ENCODE measurements around the gene PWP1. TPM values are rescaled to one million over a fixed set of nuclear protein-coding genes. Genes with fewer than 3 reads are reported as not detected.
A peak's percentile ranks its signal among the peaks of the same experiment; 100 is the strongest.

The PWP1 gene
- 10 to 100 TPM; 50.3 to 56.8 TPM for total RNA-seq

DNA sequence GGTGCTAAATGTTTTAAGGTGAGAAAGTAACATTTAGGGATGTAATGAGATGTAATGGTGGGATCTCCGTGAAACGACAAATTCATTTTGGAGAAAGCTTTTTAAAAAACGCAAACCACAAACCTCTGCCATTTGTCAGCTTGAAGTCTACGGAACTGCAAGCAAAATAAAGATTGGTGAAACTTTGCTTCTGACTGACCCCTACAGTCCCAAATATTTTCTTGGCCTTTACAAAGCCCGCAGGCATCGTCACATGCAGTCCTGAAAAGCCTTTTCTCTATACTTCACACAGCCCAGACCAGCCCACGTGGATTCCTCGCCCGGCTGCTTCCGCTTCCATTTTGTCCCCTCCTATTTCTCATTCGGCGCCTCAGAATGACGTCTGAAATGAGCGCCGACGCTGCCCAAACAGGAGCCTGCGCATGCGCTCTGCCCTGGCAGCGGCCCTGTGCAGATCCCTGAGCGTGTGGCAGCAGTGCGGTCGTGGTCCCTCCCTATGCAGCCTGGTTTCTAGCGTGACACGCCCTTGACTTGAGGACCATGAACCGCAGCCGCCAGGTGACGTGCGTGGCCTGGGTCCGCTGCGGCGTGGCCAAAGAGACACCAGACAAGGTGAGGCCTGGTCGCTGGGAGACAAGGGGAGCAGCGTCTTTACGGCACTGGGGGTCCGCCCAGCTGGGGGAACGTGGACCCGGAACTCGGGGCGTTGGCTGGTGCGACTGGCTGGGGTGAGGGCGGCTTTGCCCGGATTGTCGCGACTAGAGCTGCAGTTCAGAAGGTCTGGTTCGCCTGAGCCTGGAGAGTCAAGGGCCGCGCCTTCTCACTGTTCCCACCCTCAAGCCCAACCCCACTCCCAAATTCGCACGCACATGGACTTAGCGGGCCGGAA lies at the start of gene PWP1:
TSS of gene PWP1 (plus strand) at position 440 of the 889 bp plus-strand sequence. CDS start at position 541, 101 bp downstream.
- H3K36me3 Mint-ChIP-seq (ENCODE audit: insufficient read depth in 2 of 2) = peaks cover 10 to 27% of the 10 kb centered on the region in 2 donors

DNA sequence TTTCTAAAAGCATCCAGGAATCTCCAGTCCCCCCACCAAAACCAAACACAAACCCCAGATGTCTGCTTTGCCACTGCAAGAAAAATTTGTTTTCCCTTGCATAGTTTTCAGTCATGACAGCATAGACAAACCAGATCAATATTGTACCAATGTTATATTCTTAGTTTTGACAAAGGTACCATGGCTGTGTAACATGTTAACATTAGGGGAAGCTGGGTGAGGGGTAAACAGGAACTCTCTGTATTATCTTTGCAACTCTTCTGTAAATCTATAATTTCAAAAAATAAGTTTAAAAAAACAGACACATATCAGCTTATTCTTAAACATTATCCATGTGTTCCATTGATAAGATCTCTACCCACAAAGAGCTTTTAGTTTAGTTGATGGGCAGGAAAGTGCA lies 44.4 kb upstream of the PWP1 start:
- no peak for ATAC-seq (replicated peaks in 1 of 2)
- no peaks in the 10 kb centered on the region for H3K36me3 Mint-ChIP-seq (ENCODE audit: insufficient read depth in 2 of 2)
- H3K27ac Mint-ChIP-seq = no peak overlapping the region
- no peaks in the 10 kb centered on the region for H3K4me1 Mint-ChIP-seq (ENCODE audit: low read depth)
- H3K4me3 Mint-ChIP-seq = no peak overlapping the region
- no peak for DNase-seq
- H3K27me3 Mint-ChIP-seq (ENCODE audit: low read depth) = no peaks in the 10 kb centered on the region
- H3K9me3 Mint-ChIP-seq = no peaks in the 10 kb centered on the region

More for the DNA sequence above, at the start of gene PWP1:
- Mint-ChIP-seq H3K9me3 (no peaks in the 10 kb centered on the region), H3K4me3 (peak within 1 kb of the TSS; percentile 94 to 96), H3K27ac (peak within 1 kb of the TSS; percentile 94), H3K4me1 (ENCODE audit: low read depth) (peaks cover 27% of the 10 kb centered on the region), H3K27me3 (ENCODE audit: low read depth) (no peaks in the 10 kb centered on the region)
- ATAC-seq (replicated peaks in 1 of 2) (peak; percentile 94 to 95), DNase-seq (peak; percentile 94)

DNA sequence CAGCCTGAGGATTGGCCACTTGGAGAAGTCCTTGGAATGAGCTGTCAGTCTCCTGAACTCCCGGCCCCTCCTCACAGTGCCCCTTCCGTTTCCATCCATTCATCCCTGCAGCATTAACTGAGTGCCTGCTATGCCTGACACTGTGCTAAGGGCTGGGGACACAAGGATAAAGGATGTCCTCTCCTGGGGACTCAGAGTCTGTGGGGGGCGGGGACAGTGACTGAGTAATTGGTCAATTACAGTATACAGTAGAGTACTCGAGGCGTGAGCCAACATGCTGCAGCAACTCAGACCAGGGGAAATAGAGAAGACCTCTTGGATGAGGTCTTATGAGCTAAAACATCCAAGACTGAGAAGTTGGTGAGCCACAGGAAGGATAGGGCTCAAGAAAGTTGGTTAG lies 43.4 kb upstream of the PWP1 start:
- Mint-ChIP-seq H3K4me3 (no peak overlapping the region), H3K9me3 (no peaks in the 10 kb centered on the region), H3K36me3 (ENCODE audit: insufficient read depth in 2 of 2) (peaks cover 0 to 2% of the 10 kb centered on the region in 2 donors), H3K27ac (no peak overlapping the region), H3K27me3 (ENCODE audit: low read depth) (no peaks in the 10 kb centered on the region), H3K4me1 (ENCODE audit: low read depth) (no peaks in the 10 kb centered on the region)
- DNase-seq = no peak
- no peak for ATAC-seq (replicated peaks in 1 of 2)

DNA sequence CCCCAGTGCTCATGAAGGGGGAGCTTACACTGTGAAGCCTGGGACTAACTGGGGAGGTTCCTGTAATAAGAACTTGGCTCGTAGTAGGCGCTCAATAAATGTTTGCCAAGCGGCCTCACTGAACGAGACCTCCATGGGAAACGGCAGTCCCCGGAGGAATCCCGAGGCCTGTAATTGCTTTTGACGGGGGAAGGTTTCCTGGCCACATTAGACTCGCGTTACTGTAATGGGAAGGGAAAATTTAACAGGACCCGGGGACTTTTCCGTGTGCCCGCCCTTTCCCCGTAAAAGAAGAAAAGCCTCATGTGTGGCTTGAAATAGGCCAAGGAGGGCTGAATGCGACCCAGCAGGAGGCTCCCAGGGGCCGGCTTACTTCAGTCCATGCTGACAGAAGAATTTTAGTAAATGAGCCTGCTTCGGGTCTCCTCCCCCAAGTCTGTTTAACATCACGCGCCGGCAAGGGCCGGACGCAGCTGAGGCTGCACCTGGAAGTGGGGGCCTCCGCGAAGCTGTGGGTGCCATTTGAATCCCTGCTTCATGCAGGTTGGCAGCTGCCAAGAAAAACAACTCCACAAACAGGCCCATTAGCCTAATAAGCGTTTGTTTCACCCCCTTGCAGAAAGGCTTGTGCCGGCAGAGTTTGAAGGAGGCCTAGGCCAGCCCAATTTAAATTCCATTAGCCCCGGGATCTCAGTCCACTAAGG lies 39.8 kb upstream of the PWP1 start:
- ATAC-seq (replicated peaks in 1 of 2) = no peak

DNA sequence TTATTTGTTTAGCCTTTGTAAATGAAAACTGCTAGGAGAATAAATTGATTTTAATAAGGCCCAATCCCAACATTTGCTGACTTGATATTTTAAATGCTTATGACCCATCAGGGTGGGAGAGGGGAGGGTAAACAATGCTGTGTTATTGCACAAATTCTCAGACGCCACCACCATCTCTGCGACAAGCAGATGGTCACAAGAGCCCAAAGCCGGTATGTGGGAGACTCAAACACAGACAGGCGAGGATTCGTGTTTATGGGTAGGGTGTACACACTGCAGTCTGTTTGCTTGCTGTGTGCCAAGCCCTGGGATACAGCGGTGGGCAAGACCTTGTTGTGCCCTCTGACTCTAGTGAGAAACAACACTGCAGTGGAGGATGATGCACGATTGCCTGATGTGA lies 39.2 kb upstream of the PWP1 start:
- H3K4me1 Mint-ChIP-seq (ENCODE audit: low read depth) = no peaks in the 10 kb centered on the region
- no peak overlapping the region for H3K27ac Mint-ChIP-seq

More for the DNA sequence above, 39.8 kb upstream of the PWP1 start:
- Mint-ChIP-seq H3K4me1 (ENCODE audit: low read depth) (no peaks in the 10 kb centered on the region), H3K27ac (no peak overlapping the region), H3K27me3 (ENCODE audit: low read depth) (no peaks in the 10 kb centered on the region), H3K9me3 (no peaks in the 10 kb centered on the region), H3K4me3 (no peak overlapping the region), H3K36me3 (ENCODE audit: insufficient read depth in 2 of 2) (peaks cover 0 to 2% of the 10 kb centered on the region in 2 donors)
- no peak for DNase-seq

DNA sequence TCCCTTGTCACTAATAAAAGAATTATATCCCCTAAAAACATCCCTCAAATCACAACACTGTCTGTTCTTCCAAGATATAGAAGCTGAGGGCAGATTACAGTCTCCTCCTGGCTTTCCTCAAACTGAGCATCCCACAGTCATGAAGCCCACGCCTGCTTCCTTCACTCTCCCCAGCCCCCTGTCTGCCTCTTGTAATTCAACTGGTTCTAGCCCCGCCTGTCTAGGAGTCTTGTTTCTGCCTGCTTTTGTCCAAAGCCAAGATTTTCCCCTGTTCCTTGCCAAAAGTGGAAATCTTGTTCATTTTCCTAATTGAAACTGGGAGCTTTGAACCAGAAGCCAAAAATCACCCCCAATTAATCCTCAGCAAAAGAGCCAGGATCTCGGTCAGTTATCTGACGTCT lies 35.9 kb upstream of the PWP1 start:
- ATAC-seq (replicated peaks in 1 of 2) = no peak
- H3K4me3 Mint-ChIP-seq = no peak overlapping the region
- no peak for DNase-seq
- H3K9me3 Mint-ChIP-seq = no peaks in the 10 kb centered on the region
- no peaks in the 10 kb centered on the region for H3K27me3 Mint-ChIP-seq (ENCODE audit: low read depth)
- H3K4me1 Mint-ChIP-seq (ENCODE audit: low read depth) = peaks cover 5% of the 10 kb centered on the region
- no peak overlapping the region for H3K27ac Mint-ChIP-seq
- H3K36me3 Mint-ChIP-seq (ENCODE audit: insufficient read depth in 2 of 2) = peaks cover 0 to 2% of the 10 kb centered on the region in 2 donors

More for the DNA sequence above, 39.2 kb upstream of the PWP1 start:
- DNase-seq = no peak
- H3K27me3 Mint-ChIP-seq (ENCODE audit: low read depth) = no peaks in the 10 kb centered on the region
- H3K4me3 Mint-ChIP-seq = no peak overlapping the region
- H3K36me3 Mint-ChIP-seq (ENCODE audit: insufficient read depth in 2 of 2) = peaks cover 0 to 2% of the 10 kb centered on the region in 2 donors
- no peak for ATAC-seq (replicated peaks in 1 of 2)
- no peaks in the 10 kb centered on the region for H3K9me3 Mint-ChIP-seq

DNA sequence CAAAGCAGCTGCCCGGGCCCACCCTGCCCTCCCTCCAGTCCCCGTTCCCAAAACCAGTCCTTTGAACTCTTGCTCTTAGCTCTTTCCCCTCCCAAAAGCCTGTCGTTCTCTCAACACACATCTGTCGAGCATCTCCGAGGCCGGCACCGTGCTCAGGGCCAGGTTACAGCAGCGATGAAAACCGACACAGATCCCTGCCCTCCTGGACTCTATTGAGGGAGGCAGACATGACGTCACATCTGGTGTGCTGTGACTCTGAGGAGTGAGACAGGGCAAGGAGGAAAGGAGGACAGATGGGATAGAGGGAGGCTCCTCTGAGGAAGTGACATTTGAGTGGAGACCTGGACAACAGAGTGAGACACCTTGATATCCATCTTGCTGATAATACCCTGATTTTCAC lies 34.6 kb upstream of the PWP1 start:
- Mint-ChIP-seq H3K27me3 (ENCODE audit: low read depth) (no peaks in the 10 kb centered on the region), H3K4me3 (no peak overlapping the region), H3K27ac (no peak overlapping the region), H3K36me3 (ENCODE audit: insufficient read depth in 2 of 2) (peaks cover 0 to 2% of the 10 kb centered on the region in 2 donors), H3K9me3 (no peaks in the 10 kb centered on the region), H3K4me1 (ENCODE audit: low read depth) (peaks cover 5% of the 10 kb centered on the region)
- ATAC-seq (replicated peaks in 1 of 2) (no peak), DNase-seq (no peak)

DNA sequence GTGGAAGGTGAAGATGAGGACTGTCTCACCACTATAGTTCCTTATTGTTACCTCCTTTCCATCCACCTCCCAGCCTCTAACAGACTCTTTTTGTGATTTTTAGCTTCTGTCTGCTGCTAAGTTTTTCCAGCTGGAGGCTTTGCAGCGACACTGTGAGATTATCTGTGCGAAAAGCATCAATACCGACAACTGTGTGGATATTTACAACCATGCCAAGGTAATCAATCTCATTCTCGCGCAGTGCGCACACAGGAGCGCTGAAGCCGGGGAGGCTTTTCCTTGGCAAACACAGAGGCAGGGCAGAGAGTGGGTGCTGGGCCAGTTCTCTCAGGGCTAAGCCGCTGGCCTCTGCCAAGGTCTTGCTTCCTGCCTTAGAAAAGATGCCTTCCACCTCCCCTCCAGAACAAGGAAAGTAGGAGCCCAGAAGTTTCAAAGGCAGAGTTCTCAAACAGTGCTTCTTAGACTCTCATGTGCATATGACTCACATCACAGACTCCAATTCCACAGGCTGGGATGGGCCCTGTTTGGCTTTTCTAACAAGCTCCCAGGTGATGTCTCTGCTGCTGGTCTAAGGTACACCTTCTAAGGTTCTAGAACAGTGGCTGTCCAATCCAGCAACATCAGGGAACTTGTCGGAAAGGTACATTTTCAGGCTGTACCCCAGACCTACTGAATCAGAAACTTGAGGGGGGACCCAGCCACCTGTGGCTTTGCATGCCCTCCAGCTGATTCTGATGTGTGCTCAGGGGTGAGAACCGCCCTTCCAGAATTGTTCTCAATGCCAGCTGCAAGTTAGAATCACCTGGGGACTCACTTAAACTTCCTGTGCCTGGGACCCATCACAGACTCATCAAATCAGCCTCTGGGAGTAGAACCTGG lies 33.8 kb upstream of the PWP1 start:
- Mint-ChIP-seq H3K27me3 (ENCODE audit: low read depth) (no peaks in the 10 kb centered on the region), H3K9me3 (no peaks in the 10 kb centered on the region), H3K4me1 (ENCODE audit: low read depth) (peaks cover 5% of the 10 kb centered on the region), H3K36me3 (ENCODE audit: insufficient read depth in 2 of 2) (no peaks in the 10 kb centered on the region), H3K4me3 (no peak overlapping the region), H3K27ac (no peak overlapping the region)
- ATAC-seq (replicated peaks in 1 of 2) (no peak), DNase-seq (no peak)

DNA sequence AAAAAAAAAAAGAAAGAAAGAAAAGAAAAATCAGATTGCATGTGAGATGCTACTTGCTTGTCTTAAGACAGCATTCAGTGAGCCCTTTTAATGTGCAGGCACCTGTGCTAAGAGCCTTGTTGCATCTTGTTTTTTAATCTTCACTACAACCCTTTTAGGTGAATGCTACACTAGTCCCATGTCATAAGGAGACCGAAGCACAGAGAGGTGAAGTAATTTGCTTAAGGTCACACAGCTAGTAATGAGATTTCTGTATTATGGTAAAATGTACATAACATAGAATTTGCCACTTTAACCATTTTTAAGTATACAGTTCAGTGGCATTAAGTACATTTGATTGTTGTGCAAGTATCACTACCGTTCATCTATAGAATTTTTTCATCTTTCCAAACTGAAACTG lies 32.1 kb upstream of the PWP1 start:
- no peaks in the 10 kb centered on the region for H3K36me3 Mint-ChIP-seq (ENCODE audit: insufficient read depth in 2 of 2)

DNA sequence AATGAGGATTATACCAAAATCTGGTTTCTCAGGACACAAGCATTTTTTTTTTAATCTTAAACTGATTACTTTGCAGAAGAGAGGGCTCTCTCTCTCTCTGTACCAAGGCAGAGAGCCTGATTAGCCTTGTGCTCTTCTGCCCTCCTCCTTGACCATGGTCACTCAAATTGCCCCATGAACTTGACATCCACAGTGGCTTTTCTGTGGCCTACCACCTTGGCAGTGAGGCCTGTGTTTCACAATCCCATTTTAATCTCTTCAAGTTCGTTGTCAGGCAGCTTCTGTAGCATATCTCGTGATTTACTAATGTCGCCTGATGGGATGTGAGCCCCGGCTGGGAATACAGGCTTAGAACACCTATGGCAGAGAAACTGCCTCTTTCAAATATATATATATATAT lies 30.7 kb upstream of the PWP1 start:
- Mint-ChIP-seq H3K27me3 (ENCODE audit: low read depth) (no peaks in the 10 kb centered on the region), H3K4me1 (ENCODE audit: low read depth) (peaks cover 5% of the 10 kb centered on the region), H3K9me3 (no peaks in the 10 kb centered on the region), H3K4me3 (no peak overlapping the region), H3K27ac (no peak overlapping the region), H3K36me3 (ENCODE audit: insufficient read depth in 2 of 2) (no peaks in the 10 kb centered on the region)
- DNase-seq (no peak), ATAC-seq (replicated peaks in 1 of 2) (no peak)

More for the DNA sequence above, 32.1 kb upstream of the PWP1 start:
- H3K9me3 Mint-ChIP-seq = no peaks in the 10 kb centered on the region
- H3K4me3 Mint-ChIP-seq = no peak overlapping the region
- H3K27me3 Mint-ChIP-seq (ENCODE audit: low read depth) = no peaks in the 10 kb centered on the region
- peaks cover 5% of the 10 kb centered on the region for H3K4me1 Mint-ChIP-seq (ENCODE audit: low read depth)
- ATAC-seq (replicated peaks in 1 of 2) = no peak
- H3K27ac Mint-ChIP-seq = no peak overlapping the region
- DNase-seq = no peak

DNA sequence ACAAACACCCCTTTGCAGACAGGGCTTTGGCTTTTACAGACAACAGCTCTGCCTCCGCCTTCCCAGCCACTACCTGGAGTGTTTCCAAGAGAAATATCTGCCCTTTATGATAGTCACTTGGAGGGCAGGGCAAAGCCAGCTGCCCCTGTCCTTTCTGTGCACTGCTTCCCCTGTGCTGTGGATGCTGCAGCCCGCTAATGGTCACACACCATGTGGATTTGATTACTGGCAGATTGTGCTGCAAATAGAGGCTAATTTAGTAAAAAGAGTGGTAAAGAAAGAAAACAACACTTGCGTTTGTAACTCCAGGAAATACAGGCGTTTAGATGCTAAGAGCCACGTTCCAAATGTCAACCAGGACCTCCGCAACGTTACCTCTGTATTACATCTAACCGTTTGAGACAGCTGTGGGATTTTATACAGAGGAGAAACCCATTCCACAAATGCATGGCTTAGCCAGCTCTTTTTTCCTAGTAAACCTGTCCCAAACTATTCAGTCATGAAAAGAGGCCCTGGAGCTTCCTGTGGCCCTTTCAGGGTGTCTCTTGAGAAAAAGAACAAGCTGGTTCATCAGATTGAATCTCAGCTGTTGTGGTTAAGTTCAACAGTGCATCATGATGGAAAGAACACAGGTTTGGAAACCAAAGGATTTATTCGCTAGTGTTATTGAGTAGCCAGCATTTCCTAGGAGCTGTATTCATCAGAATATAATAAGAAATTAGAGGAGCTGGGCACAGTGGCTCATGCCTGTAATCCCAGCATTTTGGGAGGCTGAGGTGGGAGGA lies 30.1 kb upstream of the PWP1 start:
- Mint-ChIP-seq H3K4me3 (no peak overlapping the region), H3K9me3 (no peaks in the 10 kb centered on the region), H3K27me3 (ENCODE audit: low read depth) (no peaks in the 10 kb centered on the region), H3K36me3 (ENCODE audit: insufficient read depth in 2 of 2) (no peaks in the 10 kb centered on the region), H3K4me1 (ENCODE audit: low read depth) (peaks cover 5% of the 10 kb centered on the region), H3K27ac (no peak overlapping the region)
- ATAC-seq (replicated peaks in 1 of 2) (no peak), DNase-seq (no peak)

DNA sequence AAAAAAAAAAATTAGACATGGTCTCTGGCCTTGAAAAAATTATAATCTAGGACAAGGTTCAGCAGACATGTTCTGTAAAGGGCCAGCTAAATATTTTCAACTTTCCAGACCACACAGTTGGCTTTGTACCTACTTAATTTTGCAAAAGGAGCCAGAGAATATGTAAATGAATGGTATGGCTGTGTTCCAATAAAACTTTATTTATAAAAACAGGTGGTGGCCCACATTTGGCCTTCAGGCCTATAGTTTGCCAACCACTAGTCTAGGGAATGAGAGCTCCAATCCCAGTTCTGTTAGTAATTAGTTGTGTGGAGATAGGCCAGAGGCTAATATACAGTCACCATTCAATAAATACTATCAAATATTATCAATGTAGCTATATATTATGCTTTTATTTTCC lies 29.3 kb upstream of the PWP1 start:
- Mint-ChIP-seq H3K9me3 (no peaks in the 10 kb centered on the region), H3K27ac (no peak overlapping the region), H3K4me1 (ENCODE audit: low read depth) (peaks cover 7% of the 10 kb centered on the region), H3K27me3 (ENCODE audit: low read depth) (no peaks in the 10 kb centered on the region), H3K4me3 (no peak overlapping the region), H3K36me3 (ENCODE audit: insufficient read depth in 2 of 2) (no peaks in the 10 kb centered on the region)
- ATAC-seq (replicated peaks in 1 of 2) = no peak
- DNase-seq = no peak
